H1 (cell line): ENCODE data around the gene KMT5C. TPM values are rescaled to one million over a fixed set of nuclear protein-coding genes. Genes with fewer than 3 reads are reported as not detected.

ENCODE experiments used
- CTCF ChIA-PET: fragments of 300-600 bp; sonication (Branson Sonifier 250); formaldehyde crosslinking; loops from one replicate; lab custom pipeline; 2021; ENCODE audit not compliant: partially characterized antibody; lab: Charles Lee
- POLR2A ChIA-PET: fragments of 300-600 bp; sonication (Branson Sonifier 250); formaldehyde crosslinking; loops from one replicate; lab custom pipeline; 2021; ENCODE audit warnings: inconsistent platforms; ENCODE audit not compliant: partially characterized antibody; lab: Charles Lee
- DNase-seq, 2 experiments: peaks; one replicate each; pipeline versions ENCODE4 v3.0.0 to v3.0.0-alpha.2; 2010 to 2022; ENCODE audit warnings: low spot score in 2 of 2, low read depth in 1 of 2, mixed read lengths in 1 of 2
- FAIRE-seq: peaks from 2 replicates; lab custom pipeline; 2011; peaks lifted over from hg19 to GRCh38; lab: Jason Lieb, UNC
- H2AFZ ChIP-seq: 2 replicates; pipeline ENCODE4 v1.8.1; 2012; ENCODE audit warnings: low read length, inconsistent platforms
- H2AK5ac ChIP-seq: 2 replicates; pipeline ENCODE4 v1.6.1; 2013; ENCODE audit warnings: low read depth, low read length
- H2BK120ac ChIP-seq: replicated peaks from 2 replicates; pipeline ENCODE3; 2013; ENCODE audit warnings: low read depth, low read length, inconsistent platforms
- H2BK12ac ChIP-seq: 2 replicates; pipeline ENCODE4 v1.6.1; 2013; ENCODE audit warnings: low read depth, low read length
- H2BK15ac ChIP-seq: 2 replicates; pipeline ENCODE4 v1.6.1; 2013; ENCODE audit warnings: low read length
- H2BK20ac ChIP-seq: 2 replicates; pipeline ENCODE4 v1.6.1; 2013; ENCODE audit warnings: low read length
- H2BK5ac ChIP-seq: 2 replicates; pipeline ENCODE4 v1.6.1; 2013; ENCODE audit warnings: low read depth, low read length
- H3K14ac ChIP-seq: 2 replicates; pipeline ENCODE4 v1.6.1; 2013; ENCODE audit warnings: inconsistent platforms; ENCODE audit not compliant: insufficient read length
- H3K18ac ChIP-seq: 2 replicates; pipeline ENCODE4 v1.6.1; 2013; ENCODE audit warnings: low read length; ENCODE audit errors: extremely low read depth
- H3K23ac ChIP-seq: 2 replicates; pipeline ENCODE4 v1.6.1; 2013; ENCODE audit warnings: inconsistent platforms; ENCODE audit not compliant: insufficient read length
- H3K23me2 ChIP-seq: 2 replicates; pipeline ENCODE4 v1.6.1; 2013; ENCODE audit warnings: low read depth, low read length
- H3K27ac ChIP-seq: 2 replicates; pipeline ENCODE4 v1.6.1; 2011; ENCODE audit warnings: low read depth, low read length, inconsistent platforms
- H3K27me3 ChIP-seq, 4 experiments: replicated peaks in 1 of 4; 1 replicate in 1 of 4; 2 replicates in 3 of 4; pipeline versions ENCODE4 v1.6.1 to v1.8.1; 2011 to 2013; ENCODE audit warnings: low read length in 3 of 4, mild to moderate bottlenecking in 3 of 4, inconsistent platforms in 2 of 4, mixed read lengths in 2 of 4, moderate library complexity in 1 of 4; ENCODE audit not compliant: control insufficient read depth in 3 of 4, insufficient read depth in 3 of 4; ENCODE audit errors: extremely low read depth in 1 of 4
- H3K36me3 ChIP-seq, 4 experiments: 2 replicates each; pipeline versions ENCODE4 v1.6.1 to v1.8.1; 2011 to 2013; ENCODE audit warnings: mild to moderate bottlenecking in 4 of 4, low read length in 3 of 4, moderate library complexity in 2 of 4, control low read depth in 1 of 4, inconsistent platforms in 1 of 4; ENCODE audit not compliant: insufficient read depth in 4 of 4, control insufficient read depth in 2 of 4
- H3K4ac ChIP-seq: replicated peaks from 2 replicates; pipeline ENCODE3; 2013; ENCODE audit warnings: low read length, low read depth, mixed read lengths, inconsistent platforms; ENCODE audit not compliant: insufficient read length
- H3K4me1 ChIP-seq, 4 experiments: replicated peaks in 1 of 4; 1 replicate in 1 of 4; 2 replicates in 3 of 4; pipeline versions ENCODE4 v1.6.1 to v1.8.1; 2011 to 2013; ENCODE audit warnings: low read length in 3 of 4, inconsistent platforms in 2 of 4, mixed read lengths in 1 of 4; ENCODE audit not compliant: insufficient read depth in 4 of 4, control insufficient read depth in 3 of 4
- H3K4me2 ChIP-seq, 2 experiments: 2 replicates each; pipeline versions ENCODE4 v1.6.1 to v1.8.1; 2011 to 2013; ENCODE audit warnings: low read depth in 2 of 2, low read length in 2 of 2, control low read depth in 1 of 2, inconsistent platforms in 1 of 2, mild to moderate bottlenecking in 1 of 2; ENCODE audit not compliant: insufficient read depth in 1 of 2
- H3K4me3 ChIP-seq, 4 experiments: fragments of 200-600, 300-600 bp in 1 of 4; sonication (generic), shearing (Covaris generic), sonication (Bioruptor Twin) in 1 of 4; 2 replicates each; pipeline versions ENCODE4 v1.5.1 to v1.8.1; 2011 to 2016; ENCODE audit warnings: low read length in 4 of 4, low read depth in 3 of 4, control low read depth in 2 of 4, inconsistent platforms in 2 of 4, mild to moderate bottlenecking in 2 of 4, mixed read lengths in 1 of 4, moderate library complexity in 1 of 4; ENCODE audit not compliant: insufficient read depth in 2 of 4; ENCODE audit errors: extremely low read depth in 1 of 4
- H3K56ac ChIP-seq: replicated peaks from 2 replicates; pipeline ENCODE3; 2013; ENCODE audit warnings: low read depth, mild to moderate bottlenecking, mixed read lengths, low read length, inconsistent platforms; ENCODE audit not compliant: insufficient read length
- H3K79me1 ChIP-seq: 2 replicates; pipeline ENCODE4 v1.6.1; 2013; ENCODE audit warnings: low read depth, low read length, control low read depth
- H3K79me2 ChIP-seq, 2 experiments: 2 replicates each; pipeline versions ENCODE4 v1.6.1 to v1.8.1; 2012 to 2013; ENCODE audit warnings: low read length in 2 of 2, mild to moderate bottlenecking in 2 of 2, inconsistent platforms in 1 of 2; ENCODE audit not compliant: insufficient read depth in 2 of 2, control insufficient read depth in 1 of 2
- H3K9ac ChIP-seq, 4 experiments: replicated peaks in 1 of 4; 1 replicate in 1 of 4; 2 replicates in 3 of 4; pipeline versions ENCODE4 v1.6.1 to v1.8.1; 2011 to 2013; ENCODE audit warnings: low read depth in 3 of 4, low read length in 3 of 4, control low read depth in 2 of 4, mild to moderate bottlenecking in 2 of 4, moderate library complexity in 2 of 4, inconsistent platforms in 1 of 4; ENCODE audit errors: extremely low read depth in 1 of 4
- H3K9me3 ChIP-seq, 2 experiments: 2 replicates each; pipeline versions ENCODE4 v1.6.1 to v1.8.1; 2012 to 2013; ENCODE audit warnings: mild to moderate bottlenecking in 2 of 2, moderate library complexity in 2 of 2, control low read depth in 1 of 2, inconsistent platforms in 1 of 2, low read depth in 1 of 2, low read length in 1 of 2, mixed read lengths in 1 of 2; ENCODE audit not compliant: insufficient read depth in 2 of 2
- H4K20me1 ChIP-seq, 2 experiments: replicated peaks in 1 of 2; 2 replicates each; pipeline versions ENCODE3 to v1.8.1; 2011 to 2013; ENCODE audit warnings: inconsistent platforms in 2 of 2, low read length in 2 of 2, mild to moderate bottlenecking in 1 of 2; ENCODE audit not compliant: insufficient read depth in 2 of 2, control insufficient read depth in 1 of 2
- H4K5ac ChIP-seq: 2 replicates; pipeline ENCODE4 v1.6.1; 2013; ENCODE audit warnings: low read length, low read depth, mixed read lengths, inconsistent platforms; ENCODE audit not compliant: insufficient read length
- H4K8ac ChIP-seq: 2 replicates; pipeline ENCODE4 v1.8.0; 2013; ENCODE audit warnings: mild to moderate bottlenecking, moderate library complexity, low read length, inconsistent platforms; ENCODE audit not compliant: insufficient read depth; ENCODE audit errors: extremely low read depth
- H4K91ac ChIP-seq: replicated peaks from 2 replicates; pipeline ENCODE3; 2013; ENCODE audit warnings: low read length, mixed read lengths, inconsistent platforms; ENCODE audit not compliant: insufficient read length
- CBX5 ChIP-seq: fragments of 300-800, 300-1000 bp; sonication (generic); IDR thresholded peaks from 2 replicates; pipeline ENCODE4 v1.7.1; 2016; ENCODE audit warnings: antibody characterized with exemption, low read length, low read depth
- CREB1 ChIP-seq: IDR thresholded peaks from 2 replicates; pipeline ENCODE4 v1.6.1; 2012; ENCODE audit warnings: inconsistent platforms
- CTCF ChIP-seq, 3 experiments: IDR thresholded peaks; 1 replicate in 2 of 3; 2 replicates in 1 of 3; pipeline versions ENCODE4 v1.5.1 to v1.6.1; 2011; ENCODE audit warnings: low read length in 3 of 3, mild to moderate bottlenecking in 3 of 3, inconsistent platforms in 2 of 3, low read depth in 1 of 3, moderate library complexity in 1 of 3; ENCODE audit not compliant: insufficient read depth in 1 of 3; ENCODE audit errors: control extremely low read depth in 1 of 3
- KDM1A ChIP-seq: fragments of 200-600, 300-600 bp; sonication (generic); IDR thresholded peaks from 2 replicates; pipeline ENCODE4 v1.7.1; 2016; ENCODE audit warnings: mild to moderate bottlenecking, low read length, borderline replicate concordance
- NRF1 ChIP-seq: IDR thresholded peaks from 2 replicates; pipeline ENCODE4 v1.6.1; 2011; ENCODE audit warnings: mild to moderate bottlenecking, low read depth, low read length, improper control_type of control experiment
- POLR2AphosphoS5 ChIP-seq: IDR thresholded peaks from 2 replicates; pipeline ENCODE4 v1.6.1; 2011; ENCODE audit warnings: low read depth, low read length
- SAP30 ChIP-seq: fragments of 300-600 bp; sonication (generic); IDR thresholded peaks from 2 replicates; pipeline ENCODE4 v1.7.1; 2012; ENCODE audit warnings: low read length, moderate library complexity, mild to moderate bottlenecking, inconsistent platforms; ENCODE audit not compliant: insufficient read depth, insufficient replicate concordance
- TAF7 ChIP-seq: optimal IDR thresholded peaks from 2 replicates; pipeline ENCODE3; 2011; ENCODE audit warnings: low read depth, mild to moderate bottlenecking, inconsistent platforms, low read length, moderate library complexity, borderline replicate concordance
- WGBS, 2 experiments: shearing (Covaris generic) in 1 of 2; methylation state at CpG; one replicate each; pipeline versions ENCODE4 v1.1.6 to v1.1.7; 2013 to 2015; ENCODE audit warnings: low lambda C conversion rate in 2 of 2, mixed read lengths in 2 of 2, inconsistent platforms in 1 of 2, low coverage in 1 of 2, missing lambda C conversion rate in 1 of 2; ENCODE audit not compliant: insufficient replicate concordance in 2 of 2, insufficient coverage in 1 of 2, insufficient read length in 1 of 2; ENCODE audit errors: extremely low coverage in 1 of 2, missing lambda C conversion rate in 1 of 2; 5-methylcytosine and 5-hydroxymethylcytosine counted together
- polyA plus RNA-seq, 7 experiments: library from polyadenylated mRNA; depleted of rRNA in 3 of 7; stranded (reverse) in 5 of 7; unstranded in 2 of 7; fragments of >200 nt in 5 of 7; fragments of 200-250 nt in 2 of 7; gene quantifications; 1 replicate in 5 of 7; 2 replicates in 1 of 7; 4 replicates in 1 of 7; pipeline versions ENCODE4 v1.2.1 to v1.2.3, GENCODE V29; 2011 to 2013; ENCODE audit warnings: missing spikeins in 2 of 7, mixed read lengths in 2 of 7
- total RNA-seq: library from RNA; stranded (reverse); fragmentation: NEBNext Ultra II Directional; extraction: Animal tissue kit (Norgen Biotek cat#: 25700); gene quantifications from 2 replicates; pipeline ENCODE4 v1.2.1, GENCODE V29; 2021

KMT5C gene
- total and polyA plus RNA-seq, 2 of the 8 experiments (the other 6 are each of a cell fraction or from before 2014, with no cell fraction given) = 24.9 to 31.5 TPM

- FAIRE-seq (peak; percentile 55), DNase-seq (peak; percentile 73 to 100)
- WGBS, 2 experiments = 27% methylated on average over 41 of the region's 42 CpGs; no CpG with 5 or more reads in 1 of the 2 experiments
- peak overlapping the region; percentile 77; the same call in 1 of the 2 replicates for H4K8ac ChIP-seq
- H2AK5ac ChIP-seq = no peak overlapping the region
- H3K9ac ChIP-seq = no peak overlapping the region
- peak overlapping the region; percentile 83 for H3K18ac ChIP-seq
- peaks cover 0 to 5% of the 10 kb centered on the region in 2 experiments for H4K20me1 ChIP-seq
- H3K79me2 ChIP-seq = no peaks in the 10 kb centered on the region
- CTCF ChIA-PET = interaction anchor here (0.6 to 3.9 kb wide), 57 partner anchors 10 to 183 kb away, joined by 3 to 37 read pairs (median 4); partner anchors contain the start of genes GARIN5B, IL11, KMT5C and NAT14
- H3K56ac ChIP-seq = no peak overlapping the region
- H2AFZ ChIP-seq = no peak overlapping the region
- H3K27me3 ChIP-seq = no peaks in the 10 kb centered on the region
- H3K36me3 ChIP-seq = peaks cover 14 to 38% (median 30%) of the 10 kb centered on the region in 4 experiments
- H2BK12ac ChIP-seq = peak overlapping the region; percentile 80; the same call in 1 of the 2 replicates
- H3K9me3 ChIP-seq = no peaks in the 10 kb centered on the region
- H2BK15ac ChIP-seq = no peak overlapping the region
- no peak overlapping the region for H3K23ac ChIP-seq
- H3K4me3 ChIP-seq = peak overlapping the region in 2 of 4 experiments; percentile 23 to 39; a peak in 4 of 8 replicates
- no peak overlapping the region for H2BK20ac ChIP-seq
- H3K4me2 ChIP-seq = peak overlapping the region; percentile 36 to 55; a peak in 3 of 4 replicates
- H2BK5ac ChIP-seq = 0 out of 2 replicates have a peak overlapping the region, but pooled peaks have one; percentile 52
- no peak overlapping the region for H4K5ac ChIP-seq
- H3K14ac ChIP-seq = no peak overlapping the region
- no peak overlapping the region for H4K91ac ChIP-seq
- H3K79me1 ChIP-seq = no peaks in the 10 kb centered on the region; the same call in 1 of the 2 replicates
- peaks cover 2% of the 10 kb centered on the region; the same call in 1 of the 2 replicates for H3K23me2 ChIP-seq
- H3K4ac ChIP-seq = peak overlapping the region; percentile 32
- H2BK120ac ChIP-seq = no peak overlapping the region
- no peak overlapping the region for H3K27ac ChIP-seq
- POLR2A ChIA-PET = interaction anchor here (0.5 to 3.8 kb wide), 20 partner anchors 8 to 104 kb away, joined by 3 to 32 read pairs (median 4); partner anchors contain the start of genes KMT5C and TMEM238
- H3K4me1 ChIP-seq = peaks cover 0 to 8% (median 3%) of the 10 kb centered on the region in 4 experiments; a peak in 3 of 7 replicates
- peak; percentile 85 for TF ChIP-seq NRF1
- TF ChIP-seq CBX5 = no peak
- TF ChIP-seq CTCF (IDR thresholded peaks at IDR 0.05; ENCODE audit: control extremely low read depth in 1 of 3, insufficient read depth in 1 of 3, low read depth in 1 of 3, low read length in 3 of 3) = peak; percentile 89 to 95 (median 94)
- TF ChIP-seq TAF7 = no peak
- TF ChIP-seq SAP30 = no peak
- TF ChIP-seq CREB1 = 0 out of 2 replicates have a peak, but pooled peaks have one; percentile 53
- TF ChIP-seq KDM1A = no peak
- TF ChIP-seq POLR2AphosphoS5 = peak; percentile 48; the same call in 1 of the 2 replicates
These were observed 38.0 kb upstream of the KMT5C start for GRCh38 chr19:55301459-55302317.
